HG02981 (cell line): ENCODE data around the gene CYB5R2.
"Not testable (repeated sequence)": the region's sequence is repeated elsewhere in the genome, so short reads cannot be mapped to it uniquely, and the experiment has no call there.

Experiments
- ATAC-seq: cut with Tn5 transposase; IDR thresholded peaks from one replicate; pipeline ENCODE4 v1.9.1; 2021; ENCODE audit warnings: mild to moderate bottlenecking, moderate library complexity; ENCODE audit not compliant: unreplicated experiment

The CYB5R2 gene

GRCh38 chr11:7670641-7671040 lies 2.7 kb downstream of the CYB5R2 start:
- no peak for ATAC-seq

- ATAC-seq: no peak
These were observed 4.4 kb downstream of the CYB5R2 start for GRCh38 chr11:7668911-7669310.

- ATAC-seq: no peak
These were observed 4.8 kb downstream of the CYB5R2 start for GRCh38 chr11:7668464-7668863.

GRCh38 chr11:7667460-7667859 lies 5.8 kb downstream of the CYB5R2 start:
- ATAC-seq: no peak

GRCh38 chr11:7666292-7666866 lies 6.9 kb downstream of the CYB5R2 start:
- no peak for ATAC-seq

- ATAC-seq: peak; percentile 99
These were observed 7.6 kb downstream of the CYB5R2 start for GRCh38 chr11:7665473-7666291.

- no peak for ATAC-seq
These were observed 8.4 kb downstream of the CYB5R2 start for GRCh38 chr11:7664867-7665266.

GRCh38 chr11:7663531-7663930 lies 9.8 kb downstream of the CYB5R2 start:
- not testable (repeated sequence) for ATAC-seq

GRCh38 chr11:7657306-7658025 lies 15.8 kb downstream of the CYB5R2 start:
- ATAC-seq: no peak

GRCh38 chr11:7656704-7657103 lies 16.6 kb downstream of the CYB5R2 start:
- no peak for ATAC-seq

- no peak for ATAC-seq
These were observed 17.8 kb downstream of the CYB5R2 start for GRCh38 chr11:7655253-7656217.

GRCh38 chr11:7654195-7654705 lies 19.1 kb downstream of the CYB5R2 start:
- ATAC-seq: no peak

- ATAC-seq: no peak
These were observed 21.6 kb downstream of the CYB5R2 start for GRCh38 chr11:7651700-7652099.

- no peak for ATAC-seq
These were observed 22.2 kb downstream of the CYB5R2 start for GRCh38 chr11:7651140-7651551.

- ATAC-seq: no peak
These were observed 25.0 kb downstream of the CYB5R2 start for GRCh38 chr11:7648264-7648663.

GRCh38 chr11:7646866-7647265 lies 26.4 kb downstream of the CYB5R2 start:
- ATAC-seq: no peak

GRCh38 chr11:7645206-7645605 lies 28.1 kb downstream of the CYB5R2 start:
- no peak for ATAC-seq

- ATAC-seq: no peak
These were observed 30.0 kb downstream of the CYB5R2 start for GRCh38 chr11:7643314-7643713.

- ATAC-seq: no peak
These were observed 30.6 kb downstream of the CYB5R2 start for GRCh38 chr11:7642747-7643146.

GRCh38 chr11:7640816-7641215 lies 32.5 kb downstream of the CYB5R2 start:
- ATAC-seq: no peak

- no peak for ATAC-seq
These were observed 33.7 kb downstream of the CYB5R2 start for GRCh38 chr11:7639643-7640025.
